GM18951 (cell line): ENCODE results near the gene IL10RA.

ENCODE experiments used
- POLR2A ChIP-seq: IDR thresholded peaks from 4 replicates; pipeline ENCODE4 v1.6.1; 2011; ENCODE audit warnings: mild to moderate bottlenecking; ENCODE audit not compliant: insufficient read length, insufficient read depth; ENCODE audit errors: extremely low read depth
- in situ Hi-C: fragments of 300-500 bp; cut with MboI; formaldehyde crosslinking; loops from one replicate; pipeline ENCODE4 v1.12.0; 2022; ENCODE audit warnings: low sequenced_read_pairs, mixed read lengths, inconsistent platforms; ENCODE audit not compliant: unreplicated experiment

The IL10RA gene

DNA sequence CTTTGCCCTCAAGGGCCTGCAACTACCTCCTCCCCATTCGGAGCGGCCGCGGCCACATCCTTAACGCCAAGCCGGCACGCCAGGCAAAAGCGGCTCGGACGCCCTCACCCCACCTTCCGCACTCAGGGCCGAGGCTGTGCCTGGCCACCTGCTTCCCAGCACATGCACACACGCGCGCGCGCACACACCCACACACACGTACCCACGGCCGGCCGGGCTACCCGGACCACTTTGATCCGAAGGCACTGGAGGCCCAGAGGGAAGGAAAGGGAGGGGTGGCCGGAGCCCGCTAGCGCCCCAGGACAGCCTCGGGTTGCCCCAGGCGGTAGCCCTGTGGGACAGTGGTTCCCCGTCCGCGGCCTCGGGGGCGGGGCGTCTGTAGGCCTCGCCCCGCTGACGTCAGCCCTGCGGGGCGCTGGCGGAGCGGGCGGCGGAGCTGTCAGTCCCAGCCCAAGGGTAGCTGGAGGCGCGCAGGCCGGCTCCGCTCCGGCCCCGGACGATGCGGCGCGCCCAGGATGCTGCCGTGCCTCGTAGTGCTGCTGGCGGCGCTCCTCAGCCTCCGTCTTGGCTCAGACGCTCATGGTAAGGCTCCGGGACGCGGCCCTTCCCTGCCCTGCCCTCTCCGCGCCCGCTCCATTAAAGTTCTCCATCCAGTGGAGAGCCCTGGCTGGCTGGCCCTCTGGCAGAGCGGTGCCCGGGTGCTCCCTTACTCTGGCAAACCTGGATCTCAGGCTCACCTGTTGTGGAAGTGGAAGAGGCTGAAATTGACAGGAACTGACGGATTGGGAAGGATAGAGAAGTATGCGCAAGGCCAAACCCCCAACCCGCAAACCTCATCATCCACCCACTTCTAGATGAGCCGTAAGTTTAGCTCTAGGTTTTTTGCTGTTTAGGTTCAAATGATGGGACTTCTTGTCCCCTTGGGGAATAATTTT, at the start of gene IL10RA:
Gene IL10RA (plus strand): TSS at position 442 of the 935 bp plus-strand sequence. CDS start 74 bp downstream, at position 516.
- peak; percentile 93 for TF ChIP-seq POLR2A
- in situ Hi-C loops: no loop called here

DNA sequence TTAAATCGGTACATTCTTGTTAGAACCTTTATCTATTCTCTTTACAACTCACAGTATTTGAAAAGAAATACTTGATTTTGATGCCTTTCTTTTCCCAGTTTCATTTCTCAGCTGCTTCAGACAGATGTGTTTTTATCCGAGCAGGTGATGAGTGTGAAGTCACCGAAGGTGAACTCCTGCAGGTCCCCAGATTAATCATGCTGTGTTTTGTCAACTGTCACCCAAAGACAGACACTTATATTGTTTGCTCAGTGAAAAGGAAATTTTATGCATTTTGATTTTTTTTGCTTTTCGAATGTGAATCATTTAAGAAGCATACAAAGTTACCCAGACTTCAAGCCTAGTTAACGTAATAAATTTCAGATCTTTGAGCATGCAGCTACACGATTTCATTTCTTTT, 49.2 kb upstream of the IL10RA start:
- in situ Hi-C loops: no loop called here
- TF ChIP-seq POLR2A: no peak

DNA sequence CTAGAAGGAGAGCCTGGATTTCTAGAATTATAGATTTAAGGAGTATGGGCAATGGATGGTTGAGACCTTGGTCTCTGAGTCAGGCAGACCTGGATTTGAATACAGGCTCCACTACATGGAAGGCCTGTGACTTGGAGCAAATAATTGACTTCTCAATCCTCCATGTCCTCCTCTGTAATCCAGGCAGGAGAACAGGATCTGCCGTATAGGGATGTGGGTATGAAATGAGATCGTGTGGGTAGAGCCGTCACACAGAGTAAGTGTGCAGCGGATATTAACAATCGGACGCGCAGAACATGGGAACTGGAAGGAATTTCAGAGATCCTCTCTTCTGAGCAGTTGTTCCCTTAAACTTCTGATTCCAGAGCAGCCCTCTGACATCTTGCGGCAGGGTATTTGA, 45.5 kb upstream of the IL10RA start:
- no peak for TF ChIP-seq POLR2A
- in situ Hi-C loops: no loop called here

DNA sequence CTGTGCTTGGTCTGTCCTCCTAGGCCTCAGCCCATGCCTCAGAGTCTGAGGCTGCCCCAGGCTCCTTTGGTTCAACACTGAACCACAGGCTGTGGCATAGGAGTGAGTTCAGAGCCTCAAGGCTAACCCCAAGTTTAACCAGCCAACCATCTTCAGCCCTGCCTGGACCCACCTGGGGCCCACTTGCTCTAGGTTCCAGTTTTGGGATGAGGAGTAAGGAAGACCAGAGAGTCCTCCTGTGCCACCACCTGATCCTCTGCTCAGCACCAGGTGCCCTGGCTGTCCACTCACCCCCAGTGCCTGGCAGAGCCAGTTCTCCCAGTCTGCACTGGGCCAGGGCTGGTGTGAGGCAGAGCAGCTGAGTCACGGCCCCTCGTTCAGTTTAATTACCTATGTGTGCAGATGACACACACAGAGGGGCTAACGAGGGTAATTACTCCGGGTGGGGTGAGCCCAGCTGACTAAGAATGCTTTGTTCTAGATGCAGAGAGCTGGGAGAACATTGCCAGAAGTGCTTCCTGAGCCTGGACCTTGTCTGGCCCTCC, 45.0 kb upstream of the IL10RA start:
- in situ Hi-C loops: no loop called here
- no peak for TF ChIP-seq POLR2A

DNA sequence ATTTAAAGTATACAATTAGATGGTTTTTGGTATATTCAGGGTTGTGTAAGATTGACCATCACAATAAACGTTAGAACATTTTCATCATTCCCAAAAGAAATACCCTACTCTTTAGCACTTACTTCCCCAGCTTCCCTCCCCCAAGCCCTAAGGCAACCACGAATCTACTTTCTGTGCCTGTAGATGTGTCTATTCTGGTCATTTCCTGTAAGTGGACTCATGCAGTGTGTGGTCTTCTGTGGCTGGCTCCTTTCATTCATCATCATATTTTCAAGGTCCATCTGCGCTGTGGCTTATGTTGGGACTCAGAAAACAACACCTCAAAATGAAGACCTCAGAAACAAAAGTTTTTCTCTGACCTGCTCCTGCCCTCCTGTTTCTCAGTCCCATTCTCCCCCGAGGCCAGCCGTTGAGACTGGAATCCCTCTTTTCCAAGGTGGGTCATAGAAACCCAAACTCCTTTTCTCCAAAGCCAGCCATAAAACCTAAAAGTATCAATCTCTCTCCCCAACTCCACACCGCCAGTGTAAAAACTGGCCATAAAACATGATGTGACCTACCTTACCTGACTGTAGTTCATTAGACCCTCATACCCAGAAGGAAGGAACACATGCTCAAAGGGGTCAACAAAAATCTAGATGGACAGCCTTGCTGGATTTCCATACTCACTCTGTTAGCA, 44.1 kb upstream of the IL10RA start:
- in situ Hi-C loops: no loop called here
- no peak for TF ChIP-seq POLR2A

DNA sequence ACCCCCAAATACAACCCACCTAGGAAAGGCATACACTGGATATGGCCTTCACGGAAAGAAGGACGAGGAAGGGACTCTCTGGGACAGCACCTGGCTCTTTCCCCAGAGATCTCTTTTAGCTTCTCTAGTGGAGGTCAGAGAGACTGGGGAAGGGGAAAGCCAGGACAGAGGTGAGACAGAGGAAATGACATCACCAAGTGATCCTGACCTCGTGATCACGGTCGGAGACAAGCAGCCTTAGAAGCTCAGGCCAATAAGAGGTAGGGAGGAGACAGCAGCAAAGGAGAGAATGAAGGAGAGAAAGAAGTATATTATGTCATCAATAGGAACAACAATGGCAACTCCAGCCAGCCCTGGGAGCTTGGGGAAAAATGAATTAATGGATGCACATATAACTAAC, 41.6 kb upstream of the IL10RA start:
- in situ Hi-C loops: no loop called here
- no peak for TF ChIP-seq POLR2A

DNA sequence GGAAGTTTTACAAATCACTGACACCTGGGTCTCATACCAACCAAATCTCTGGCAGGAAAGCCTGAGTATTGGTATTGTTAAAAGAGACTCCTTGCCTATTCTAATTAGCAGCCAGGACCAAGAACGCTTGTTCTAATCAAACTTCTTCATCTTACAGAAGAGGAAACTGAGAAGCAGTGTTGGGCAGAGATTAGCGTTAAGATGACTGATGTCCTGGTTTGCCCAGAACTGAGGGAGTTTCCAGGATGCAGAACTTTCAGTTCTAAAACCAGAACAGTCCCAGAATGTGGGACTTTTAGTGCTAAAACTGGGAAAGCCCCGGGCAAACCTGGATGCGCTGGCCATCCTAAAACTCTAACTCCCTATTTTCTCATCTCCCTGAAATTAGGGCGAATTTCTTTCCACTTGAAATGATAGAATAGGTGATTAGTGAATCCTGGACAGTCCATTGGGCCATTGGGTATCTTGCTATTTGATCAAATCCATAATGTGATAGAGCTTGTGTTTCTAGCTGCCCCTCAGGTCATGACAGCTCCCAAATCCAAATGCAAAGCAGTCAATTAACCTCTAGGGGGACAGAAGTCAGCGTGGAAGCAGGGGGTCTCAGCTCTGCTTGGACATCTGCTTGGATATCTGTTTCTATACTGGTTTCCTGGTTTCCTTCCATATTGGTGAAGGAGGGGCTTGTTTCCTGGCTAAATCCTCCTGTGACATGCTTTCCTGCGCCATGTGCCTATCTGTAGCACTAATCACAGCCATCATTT, 41.0 kb upstream of the IL10RA start:
- in situ Hi-C loops: loop anchor here (5.0 kb wide), 2 partner anchors 103 to 107 kb away; no protein-coding TSS in a partner anchor
- no peak for TF ChIP-seq POLR2A

DNA sequence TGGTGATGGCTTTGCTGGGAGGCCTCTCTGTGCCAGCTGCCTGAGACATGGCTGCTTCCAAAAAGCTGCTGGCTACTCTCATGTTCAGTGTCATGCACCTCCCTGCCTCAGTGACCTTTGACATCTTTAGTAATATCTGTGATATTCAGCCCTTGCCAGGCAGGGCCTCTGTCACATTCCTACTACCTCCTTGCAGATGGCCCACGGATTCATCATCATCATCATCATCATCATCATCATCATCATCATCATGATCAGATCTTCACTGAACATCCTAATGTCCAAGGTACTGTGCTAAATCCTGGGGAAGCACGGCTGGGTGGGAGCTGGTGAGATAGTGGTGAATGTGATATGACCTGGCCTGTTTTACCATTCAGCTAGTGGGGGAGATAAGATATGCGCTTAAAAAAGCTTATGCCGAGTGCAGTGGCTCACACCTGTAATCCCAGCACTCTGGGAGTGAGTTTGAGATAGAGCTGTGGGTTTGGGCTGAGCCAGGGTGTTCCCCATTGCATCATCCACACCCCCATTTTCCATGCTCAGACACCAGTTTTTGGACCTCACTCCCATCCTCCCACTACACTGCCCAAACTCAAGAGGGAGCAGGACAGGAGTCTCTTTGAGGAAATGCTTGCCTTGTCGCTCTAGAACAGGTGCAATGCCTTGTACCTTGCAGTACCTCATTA, 39.9 kb upstream of the IL10RA start:
- no peak for TF ChIP-seq POLR2A
- in situ Hi-C loops: loop anchor here (5.0 kb wide), 2 partner anchors 104 to 106 kb away; no protein-coding TSS in a partner anchor

DNA sequence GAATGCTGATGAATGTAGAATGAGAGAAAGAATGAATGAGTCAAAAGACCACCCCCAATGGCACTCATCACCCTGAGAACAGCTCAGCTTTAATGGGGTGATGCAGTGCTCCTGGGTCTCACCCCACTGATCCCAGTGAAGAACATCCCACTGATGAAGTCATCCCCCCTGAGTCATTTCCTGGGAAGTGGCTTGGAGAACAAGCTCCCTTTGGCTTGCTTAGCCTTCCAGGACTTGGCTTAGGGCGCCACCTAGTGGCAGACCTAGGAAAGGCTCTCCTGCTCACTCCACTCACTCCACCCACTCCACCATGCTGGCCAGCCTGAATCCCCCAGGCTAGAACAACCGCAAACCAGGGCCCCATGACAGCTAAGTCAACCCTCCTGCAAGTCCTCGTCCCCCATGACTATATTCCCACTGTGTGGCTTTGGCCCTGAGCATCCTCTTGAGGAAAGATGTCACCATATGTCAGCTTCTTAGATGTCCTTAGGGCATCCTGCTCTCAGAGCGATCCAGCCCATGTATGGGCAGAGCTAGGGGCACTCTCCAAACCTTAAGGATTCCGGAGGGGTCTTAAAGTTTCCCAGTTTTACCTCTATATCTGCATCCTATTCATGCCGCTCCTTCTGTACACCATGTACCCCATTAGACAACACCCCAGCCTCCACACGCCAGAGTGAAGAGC, 39.2 kb upstream of the IL10RA start:
- in situ Hi-C loops: loop anchor here (5.0 kb wide), 2 partner anchors 105 kb away; no protein-coding TSS in a partner anchor
- TF ChIP-seq POLR2A: no peak

DNA sequence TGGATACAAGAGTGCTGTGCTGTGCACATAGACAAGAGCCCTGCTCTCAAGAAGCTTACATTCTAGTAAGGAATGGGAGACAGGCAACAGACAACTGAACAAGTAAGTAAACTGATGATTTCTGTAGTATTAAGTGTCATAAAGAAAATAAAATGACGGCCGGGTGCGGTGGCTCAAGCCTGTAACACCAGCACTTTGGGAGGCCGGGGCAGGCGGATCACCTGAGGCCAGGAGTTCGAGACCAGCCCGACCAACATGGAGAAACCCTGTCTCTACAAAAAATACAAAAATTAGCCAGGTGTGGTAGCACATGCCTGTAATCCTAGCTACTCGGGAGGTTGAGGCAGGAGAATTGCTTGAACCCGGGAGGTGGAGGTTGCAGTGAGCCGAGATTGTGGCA, 38.4 kb upstream of the IL10RA start:
- in situ Hi-C loops: loop anchor here (5.0 kb wide), 2 partner anchors 105 kb away; no protein-coding TSS in a partner anchor

DNA sequence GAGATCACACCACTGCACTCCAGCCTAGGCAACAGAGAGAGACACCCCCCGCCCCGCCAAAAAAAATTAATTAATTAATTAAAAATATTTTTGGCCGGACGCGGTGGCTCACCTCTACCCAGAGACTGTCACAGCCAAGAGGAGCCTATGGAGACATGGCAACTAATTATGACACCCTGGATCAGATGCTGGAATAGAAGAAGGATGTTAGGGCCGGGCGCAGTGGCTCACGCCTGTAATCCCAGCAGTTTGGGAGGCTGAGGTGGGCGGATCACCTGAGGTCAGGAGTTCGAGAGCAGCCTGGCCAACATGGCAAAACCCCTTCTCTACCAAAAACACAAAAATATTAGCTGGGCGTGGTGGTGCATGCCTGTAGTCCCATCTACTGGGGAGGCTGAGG, 37.7 kb upstream of the IL10RA start:
- in situ Hi-C loops: loop anchor here (5.0 kb wide), 2 partner anchors 104 to 106 kb away; no protein-coding TSS in a partner anchor

DNA sequence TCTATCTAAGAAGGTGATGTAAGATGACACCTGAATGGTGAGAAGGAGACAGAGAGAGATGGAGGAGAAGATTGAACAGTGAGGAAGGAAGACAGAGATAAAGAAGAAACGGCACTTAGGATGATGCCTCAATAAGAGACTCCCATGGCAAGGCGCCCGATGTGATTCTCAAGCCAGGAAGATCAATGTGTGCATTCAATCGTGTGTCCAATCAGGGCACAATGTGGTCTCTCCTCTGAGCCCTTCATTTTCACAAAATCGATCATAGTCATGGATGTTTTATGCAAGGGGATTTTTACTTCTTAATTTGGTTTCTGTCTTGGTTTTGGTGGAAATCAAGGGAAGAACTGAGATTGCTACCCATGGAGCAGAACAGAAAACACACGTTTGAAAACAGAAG, 37.1 kb upstream of the IL10RA start:
- in situ Hi-C loops: loop anchor here (5.0 kb wide), 2 partner anchors 103 to 107 kb away; no protein-coding TSS in a partner anchor
- TF ChIP-seq POLR2A: no peak
